ENCODE results near the gene TMIGD2. TPM values are rescaled to one million over a fixed set of nuclear protein-coding genes. Genes with fewer than 3 reads are reported as not detected.

The TMIGD2 gene
- total RNA-seq, 1 experiment from 2014 or later = not detected

DNA sequence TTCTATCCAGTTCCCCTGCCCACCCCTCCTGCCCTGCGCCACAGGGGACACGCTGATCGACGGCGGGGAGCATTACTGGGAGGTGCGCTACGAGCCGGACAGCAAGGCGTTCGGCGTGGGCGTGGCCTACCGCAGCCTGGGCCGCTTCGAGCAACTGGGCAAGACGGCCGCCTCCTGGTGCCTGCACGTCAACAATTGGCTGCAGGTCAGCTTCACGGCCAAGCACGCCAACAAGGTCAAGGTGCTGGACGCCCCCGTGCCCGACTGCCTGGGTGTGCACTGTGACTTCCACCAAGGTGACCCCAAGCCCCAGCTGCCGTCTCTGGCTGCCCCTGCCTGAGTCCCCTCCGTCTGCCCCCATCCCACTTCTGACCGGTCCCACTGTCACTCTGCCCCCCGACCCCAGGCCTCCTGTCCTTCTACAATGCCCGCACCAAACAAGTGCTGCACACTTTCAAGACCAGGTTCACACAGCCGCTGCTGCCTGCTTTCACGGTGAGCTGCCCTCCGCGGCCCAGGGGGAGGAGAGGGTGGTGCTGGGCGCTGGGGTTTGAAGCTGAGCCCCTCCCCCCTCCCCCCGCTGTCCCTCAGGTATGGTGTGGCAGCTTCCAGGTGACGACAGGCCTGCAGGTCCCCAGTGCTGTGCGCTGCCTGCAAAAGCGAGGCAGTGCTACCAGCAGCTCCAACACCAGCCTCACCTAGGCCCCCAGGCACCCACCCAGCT lies 20.9 kb upstream of the TMIGD2 start:
- no peaks in the 10 kb centered on the region for H3K9me3 ChIP-seq (ENCODE audit: control insufficient read depth, insufficient read depth, low read depth, low read length)
- no peak overlapping the region for H3K27ac ChIP-seq (ENCODE audit: low read length)
- H3K4me1 ChIP-seq (ENCODE audit: control insufficient read depth, insufficient read depth, low read length) = no peaks in the 10 kb centered on the region
- TF ChIP-seq TCF7L2 (IDR thresholded peaks at IDR 0.05; ENCODE audit: low read depth, low read length) (no peak), SIN3A (IDR thresholded peaks at IDR 0.05; ENCODE audit: borderline replicate concordance, insufficient read depth, low read depth, low read length) (no peak), POLR2AphosphoS5 (IDR thresholded peaks at IDR 0.05; ENCODE audit: low read depth, low read length) (no peak)
- TF ChIP-seq, protein P1, sequence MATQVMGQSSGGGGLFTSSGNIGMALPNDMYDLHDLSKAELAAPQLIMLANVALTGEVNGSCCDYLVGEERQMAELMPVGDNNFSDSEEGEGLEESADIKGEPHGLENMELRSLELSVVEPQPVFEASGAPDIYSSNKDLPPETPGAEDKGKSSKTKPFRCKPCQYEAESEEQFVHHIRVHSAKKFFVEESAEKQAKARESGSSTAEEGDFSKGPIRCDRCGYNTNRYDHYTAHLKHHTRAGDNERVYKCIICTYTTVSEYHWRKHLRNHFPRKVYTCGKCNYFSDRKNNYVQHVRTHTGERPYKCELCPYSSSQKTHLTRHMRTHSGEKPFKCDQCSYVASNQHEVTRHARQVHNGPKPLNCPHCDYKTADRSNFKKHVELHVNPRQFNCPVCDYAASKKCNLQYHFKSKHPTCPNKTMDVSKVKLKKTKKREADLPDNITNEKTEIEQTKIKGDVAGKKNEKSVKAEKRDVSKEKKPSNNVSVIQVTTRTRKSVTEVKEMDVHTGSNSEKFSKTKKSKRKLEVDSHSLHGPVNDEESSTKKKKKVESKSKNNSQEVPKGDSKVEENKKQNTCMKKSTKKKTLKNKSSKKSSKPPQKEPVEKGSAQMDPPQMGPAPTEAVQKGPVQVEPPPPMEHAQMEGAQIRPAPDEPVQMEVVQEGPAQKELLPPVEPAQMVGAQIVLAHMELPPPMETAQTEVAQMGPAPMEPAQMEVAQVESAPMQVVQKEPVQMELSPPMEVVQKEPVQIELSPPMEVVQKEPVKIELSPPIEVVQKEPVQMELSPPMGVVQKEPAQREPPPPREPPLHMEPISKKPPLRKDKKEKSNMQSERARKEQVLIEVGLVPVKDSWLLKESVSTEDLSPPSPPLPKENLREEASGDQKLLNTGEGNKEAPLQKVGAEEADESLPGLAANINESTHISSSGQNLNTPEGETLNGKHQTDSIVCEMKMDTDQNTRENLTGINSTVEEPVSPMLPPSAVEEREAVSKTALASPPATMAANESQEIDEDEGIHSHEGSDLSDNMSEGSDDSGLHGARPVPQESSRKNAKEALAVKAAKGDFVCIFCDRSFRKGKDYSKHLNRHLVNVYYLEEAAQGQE (IDR thresholded peaks at IDR 0.05; ENCODE audit: insufficient read depth in 1 of 2, low read depth in 2 of 2, low read length in 1 of 2) = no peak
- TF ChIP-seq, protein P2, sequence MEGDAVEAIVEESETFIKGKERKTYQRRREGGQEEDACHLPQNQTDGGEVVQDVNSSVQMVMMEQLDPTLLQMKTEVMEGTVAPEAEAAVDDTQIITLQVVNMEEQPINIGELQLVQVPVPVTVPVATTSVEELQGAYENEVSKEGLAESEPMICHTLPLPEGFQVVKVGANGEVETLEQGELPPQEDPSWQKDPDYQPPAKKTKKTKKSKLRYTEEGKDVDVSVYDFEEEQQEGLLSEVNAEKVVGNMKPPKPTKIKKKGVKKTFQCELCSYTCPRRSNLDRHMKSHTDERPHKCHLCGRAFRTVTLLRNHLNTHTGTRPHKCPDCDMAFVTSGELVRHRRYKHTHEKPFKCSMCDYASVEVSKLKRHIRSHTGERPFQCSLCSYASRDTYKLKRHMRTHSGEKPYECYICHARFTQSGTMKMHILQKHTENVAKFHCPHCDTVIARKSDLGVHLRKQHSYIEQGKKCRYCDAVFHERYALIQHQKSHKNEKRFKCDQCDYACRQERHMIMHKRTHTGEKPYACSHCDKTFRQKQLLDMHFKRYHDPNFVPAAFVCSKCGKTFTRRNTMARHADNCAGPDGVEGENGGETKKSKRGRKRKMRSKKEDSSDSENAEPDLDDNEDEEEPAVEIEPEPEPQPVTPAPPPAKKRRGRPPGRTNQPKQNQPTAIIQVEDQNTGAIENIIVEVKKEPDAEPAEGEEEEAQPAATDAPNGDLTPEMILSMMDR (IDR thresholded peaks at IDR 0.05) = no peak
- no peak for DNase-seq (ENCODE audit: low read depth, low spot score)
- intact Hi-C loops (cut with micrococcal nuclease; ENCODE audit: unreplicated experiment) (no loop called here), in situ Hi-C loops (cut with HindIII; ENCODE audit: low pct_unique_long_range_greater_than_20kb, low sequenced_read_pairs) (no loop called here)
- no peaks in the 10 kb centered on the region for H3K27me3 ChIP-seq (ENCODE audit: control insufficient read depth, insufficient read depth, low read length)
- no peak overlapping the region for H3K4me3 ChIP-seq (ENCODE audit: low read depth in 2 of 2, low read length in 2 of 2)
- H3K36me3 ChIP-seq (ENCODE audit: control insufficient read depth, insufficient read depth, low read length) = no peaks in the 10 kb centered on the region
- ChIA-PET CTCF (no interaction called here), POLR2A (no interaction called here)
- ATAC-seq = peak; percentile 66
- no TSS peak for BruUV-seq (replicated peaks)

DNA sequence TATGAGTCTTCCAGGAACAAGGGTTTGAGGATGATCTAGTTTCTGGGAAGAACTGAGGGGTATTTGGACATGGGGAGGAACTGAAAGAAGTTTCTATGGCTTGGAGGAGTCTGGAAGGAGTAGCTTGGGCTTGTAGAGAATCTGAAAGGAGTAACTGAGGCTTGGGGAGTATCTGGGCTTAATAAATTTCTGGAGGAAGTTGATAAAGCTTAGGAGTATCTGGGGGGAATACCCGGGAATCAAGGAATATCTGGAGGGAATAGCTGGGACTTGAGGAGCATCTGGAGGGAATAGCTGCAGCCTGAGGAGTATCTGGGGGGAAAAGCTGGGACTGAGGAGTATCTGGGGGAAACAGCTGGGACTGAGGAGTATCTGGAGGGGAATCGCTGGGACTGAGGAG lies 18.2 kb upstream of the TMIGD2 start:
- Histone ChIP-seq H3K27me3 (ENCODE audit: control insufficient read depth, insufficient read depth, low read length) (no peaks in the 10 kb centered on the region), H3K4me1 (ENCODE audit: control insufficient read depth, insufficient read depth, low read length) (no peaks in the 10 kb centered on the region), H3K36me3 (ENCODE audit: control insufficient read depth, insufficient read depth, low read length) (no peaks in the 10 kb centered on the region), H3K9me3 (ENCODE audit: control insufficient read depth, insufficient read depth, low read depth, low read length) (no peaks in the 10 kb centered on the region), H3K27ac (ENCODE audit: low read length) (no peak overlapping the region), H3K4me3 (ENCODE audit: low read depth in 2 of 2, low read length in 2 of 2) (no peak overlapping the region)
- ChIA-PET CTCF (interaction anchor here (1.0 kb wide), 1 partner anchor 53 kb away, joined by 9 read pairs; no protein-coding TSS in a partner anchor), POLR2A (interaction anchor here (0.5 to 0.6 kb wide), 2 partner anchors 530 to 620 kb away, joined by 4 to 7 read pairs; no protein-coding TSS in a partner anchor)
- TF ChIP-seq TCF7L2 (IDR thresholded peaks at IDR 0.05; ENCODE audit: low read depth, low read length) (no peak), SIN3A (IDR thresholded peaks at IDR 0.05; ENCODE audit: borderline replicate concordance, insufficient read depth, low read depth, low read length) (no peak), POLR2AphosphoS5 (IDR thresholded peaks at IDR 0.05; ENCODE audit: low read depth, low read length) (no peak)
- TF ChIP-seq, protein P1 (IDR thresholded peaks at IDR 0.05; ENCODE audit: insufficient read depth in 1 of 2, low read depth in 2 of 2, low read length in 1 of 2) = no peak
- TF ChIP-seq, protein P2 (IDR thresholded peaks at IDR 0.05) = no peak
- DNase-seq (ENCODE audit: low read depth, low spot score) (no peak), ATAC-seq (no peak)
- in situ Hi-C loops (cut with HindIII; ENCODE audit: low pct_unique_long_range_greater_than_20kb, low sequenced_read_pairs) = no loop called here
- no TSS peak for BruUV-seq (replicated peaks)
- intact Hi-C loops (cut with micrococcal nuclease; ENCODE audit: unreplicated experiment) = no loop called here
